ENCODE results near the gene U2AF2. TPM values are rescaled to one million over a fixed set of nuclear protein-coding genes. Genes with fewer than 3 reads are reported as not detected.

The U2AF2 gene
- polyA plus RNA-seq, 1 donor (not counting 4 experiments of a cell fraction or from before 2014, with no cell fraction given) = 109 TPM

DNA sequence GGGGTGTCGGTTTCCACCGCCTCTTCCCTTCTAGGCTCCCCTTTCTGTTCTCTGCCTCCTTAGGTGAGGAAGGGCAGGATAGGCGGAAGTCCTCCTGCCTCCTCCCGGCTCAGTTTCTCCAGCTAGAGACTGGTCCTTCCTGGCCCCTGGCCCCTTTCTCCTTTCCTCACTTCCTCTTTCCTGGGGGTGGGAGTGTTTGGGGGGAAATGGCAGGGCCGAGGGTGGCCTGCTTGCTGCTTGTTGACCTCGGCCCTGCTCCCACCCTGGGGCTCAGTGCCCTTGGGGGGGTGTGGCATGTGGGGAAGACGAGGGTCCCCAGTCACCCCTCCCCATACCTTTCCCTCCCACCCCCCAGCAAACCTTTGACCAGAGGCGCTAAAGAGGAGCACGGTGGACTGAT is 5.0 kb downstream of the U2AF2 start:
- H3K79me2 ChIP-seq (ENCODE audit: control insufficient read depth, insufficient read depth, low read length) = peaks cover 96% of the 10 kb centered on the region
- H3K36me3 ChIP-seq (ENCODE audit: control insufficient read depth in 2 of 2, extremely low read depth in 1 of 2, insufficient read depth in 2 of 2, low read length in 2 of 2) = peaks cover 46 to 58% of the 10 kb centered on the region in 2 experiments
- no peak overlapping the region for H3K9ac ChIP-seq (ENCODE audit: control insufficient read depth, extremely low read depth, insufficient read depth, low read length)
- H3K4me3 ChIP-seq (ENCODE audit: control insufficient read depth in 2 of 3, extremely low read depth in 1 of 3, insufficient read depth in 2 of 3, low read depth in 1 of 3, low read length in 3 of 3) = no peak overlapping the region
- FAIRE-seq (no peak), DNase-seq (ENCODE audit: low read depth, low spot score) (no peak)
- no peak overlapping the region for H3K27ac ChIP-seq (ENCODE audit: control insufficient read depth, insufficient read depth, low read length)
- H3K4me1 ChIP-seq (ENCODE audit: control insufficient read depth, extremely low read depth, insufficient read depth, low read length) = peaks cover 19% of the 10 kb centered on the region
- dilution Hi-C loops (cut with MboI; ENCODE audit: extremely low pct_ligation_motif_present, low sequenced_read_pairs) = no loop called here
- H3K9me3 ChIP-seq (ENCODE audit: control insufficient read depth, low read depth, low read length) = no peaks in the 10 kb centered on the region
- H2AFZ ChIP-seq (ENCODE audit: control insufficient read depth, low read length) = no peak overlapping the region
- no peaks in the 10 kb centered on the region for H3K27me3 ChIP-seq (ENCODE audit: control insufficient read depth, extremely low read depth, insufficient read depth, low read length)
- H4K20me1 ChIP-seq (ENCODE audit: control insufficient read depth, extremely low read depth, insufficient read depth, low read length) = peaks cover 38% of the 10 kb centered on the region
- TF ChIP-seq CTCF (optimal IDR thresholded peaks at IDR 0.05 in 1 of 3, IDR thresholded peaks at IDR 0.05 in 1 of 3, conservative IDR thresholded peaks at IDR 0.05 in 1 of 3; ENCODE audit: extremely low read depth in 1 of 3, insufficient read depth in 2 of 3, low read length in 3 of 3) (no peak), EZH2 (IDR thresholded peaks at IDR 0.05; ENCODE audit: low read length) (no peak)
- H3K4me2 ChIP-seq (ENCODE audit: control insufficient read depth, extremely low read depth, insufficient read depth, low read depth, low read length) = no peak overlapping the region
- no peaks in the 10 kb centered on the region for H3K9me1 ChIP-seq (ENCODE audit: control insufficient read depth, extremely low read depth, insufficient read depth, low read length)

DNA sequence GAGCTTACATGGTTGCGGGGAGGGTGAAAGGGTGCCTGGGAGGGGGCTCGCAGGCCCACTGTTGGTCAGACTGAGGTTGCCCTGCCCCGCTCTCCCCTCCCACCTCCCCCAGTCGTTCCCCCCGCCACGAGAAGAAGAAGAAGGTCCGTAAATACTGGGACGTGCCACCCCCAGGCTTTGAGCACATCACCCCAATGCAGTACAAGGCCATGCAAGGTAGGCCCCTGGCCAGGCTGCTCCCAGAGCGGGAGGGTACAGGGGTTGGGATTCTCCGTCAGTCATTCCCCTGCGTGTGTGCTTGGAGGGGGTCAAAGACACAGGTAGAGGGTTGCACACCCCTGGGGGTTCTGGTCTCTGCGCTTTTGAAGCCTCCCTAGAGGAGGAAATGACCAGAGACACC is 5.6 kb downstream of the U2AF2 start:
- no peak for TF ChIP-seq CTCF (optimal IDR thresholded peaks at IDR 0.05 in 1 of 3, IDR thresholded peaks at IDR 0.05 in 1 of 3, conservative IDR thresholded peaks at IDR 0.05 in 1 of 3; ENCODE audit: extremely low read depth in 1 of 3, insufficient read depth in 2 of 3, low read length in 3 of 3)
- no peak overlapping the region for H2AFZ ChIP-seq (ENCODE audit: control insufficient read depth, low read length)
- H3K4me2 ChIP-seq (ENCODE audit: control insufficient read depth, extremely low read depth, insufficient read depth, low read depth, low read length) = no peak overlapping the region
- H3K36me3 ChIP-seq (ENCODE audit: control insufficient read depth in 2 of 2, extremely low read depth in 1 of 2, insufficient read depth in 2 of 2, low read length in 2 of 2) = peaks cover 49 to 58% of the 10 kb centered on the region in 2 experiments
- H3K4me3 ChIP-seq (ENCODE audit: control insufficient read depth in 2 of 3, extremely low read depth in 1 of 3, insufficient read depth in 2 of 3, low read depth in 1 of 3, low read length in 3 of 3) = no peak overlapping the region
- H3K9me1 ChIP-seq (ENCODE audit: control insufficient read depth, extremely low read depth, insufficient read depth, low read length) = no peaks in the 10 kb centered on the region
- H4K20me1 ChIP-seq (ENCODE audit: control insufficient read depth, extremely low read depth, insufficient read depth, low read length) = peaks cover 38% of the 10 kb centered on the region
- peaks cover 19% of the 10 kb centered on the region for H3K4me1 ChIP-seq (ENCODE audit: control insufficient read depth, extremely low read depth, insufficient read depth, low read length)
- H3K9me3 ChIP-seq (ENCODE audit: control insufficient read depth, low read depth, low read length) = no peaks in the 10 kb centered on the region
- H3K27ac ChIP-seq (ENCODE audit: control insufficient read depth, insufficient read depth, low read length) = no peak overlapping the region
- peaks cover 95% of the 10 kb centered on the region for H3K79me2 ChIP-seq (ENCODE audit: control insufficient read depth, insufficient read depth, low read length)
- no peak for DNase-seq (ENCODE audit: low read depth, low spot score)
- no peak for FAIRE-seq
- no peaks in the 10 kb centered on the region for H3K27me3 ChIP-seq (ENCODE audit: control insufficient read depth, extremely low read depth, insufficient read depth, low read length)
- H3K9ac ChIP-seq (ENCODE audit: control insufficient read depth, extremely low read depth, insufficient read depth, low read length) = no peak overlapping the region
- dilution Hi-C loops (cut with MboI; ENCODE audit: extremely low pct_ligation_motif_present, low sequenced_read_pairs) = no loop called here

Data from keratinocyte (primary cell).